H1 (cell line): ENCODE results near the gene ZNF528. TPM values are rescaled to one million over a fixed set of nuclear protein-coding genes. Genes with fewer than 3 reads are reported as not detected.

ENCODE experiments used
- BACH1 ChIP-seq: IDR thresholded peaks from 2 replicates; pipeline ENCODE4 v1.6.1; 2012; ENCODE audit warnings: low read length, improper control_type of control experiment
- BCL11A ChIP-seq, 2 experiments: IDR thresholded peaks; one replicate each; pipeline ENCODE4 v1.6.1; 2011; ENCODE audit warnings: low read depth in 2 of 2, low read length in 2 of 2, mild to moderate bottlenecking in 2 of 2
- CBX5 ChIP-seq: fragments of 300-800, 300-1000 bp; sonication (generic); IDR thresholded peaks from 2 replicates; pipeline ENCODE4 v1.7.1; 2016; ENCODE audit warnings: antibody characterized with exemption, low read length, low read depth
- CEBPB ChIP-seq: IDR thresholded peaks from 2 replicates; pipeline ENCODE4 v1.6.1; 2012; ENCODE audit warnings: low read depth, low read length
- CHD1 ChIP-seq: IDR thresholded peaks from 2 replicates; pipeline ENCODE4 v1.6.1; 2012; ENCODE audit warnings: low read depth, low read length, improper control_type of control experiment
- CHD2 ChIP-seq: IDR thresholded peaks from 2 replicates; pipeline ENCODE4 v1.6.1; 2012; ENCODE audit warnings: low read length, improper control_type of control experiment
- CTBP2 ChIP-seq: IDR thresholded peaks from 2 replicates; pipeline ENCODE4 v1.7.0; 2011; ENCODE audit warnings: borderline replicate concordance, mild to moderate bottlenecking, moderate library complexity, mixed read lengths, low read length; ENCODE audit not compliant: insufficient read depth, insufficient read length
- EGR1 ChIP-seq: IDR thresholded peaks from 2 replicates; pipeline ENCODE4 v1.6.1; 2011; ENCODE audit warnings: low read depth, low read length, borderline replicate concordance
- GABPA ChIP-seq: IDR thresholded peaks from 2 replicates; pipeline ENCODE4 v1.6.1; 2011; ENCODE audit warnings: mild to moderate bottlenecking, low read length, moderate library complexity, borderline replicate concordance; ENCODE audit not compliant: insufficient read depth
- HDAC6 ChIP-seq: IDR thresholded peaks from one replicate; pipeline ENCODE4 v1.7.1; 2012; ENCODE audit warnings: low read depth, mild to moderate bottlenecking, inconsistent platforms, low read length, moderate library complexity
- KDM4A ChIP-seq: IDR thresholded peaks from one replicate; pipeline ENCODE4 v1.7.1; 2012; ENCODE audit warnings: low read depth, mild to moderate bottlenecking, moderate library complexity, low read length, inconsistent platforms; ENCODE audit not compliant: severe bottlenecking
- SP2 ChIP-seq: IDR thresholded peaks from 2 replicates; pipeline ENCODE4 v1.6.1; 2012; ENCODE audit warnings: mild to moderate bottlenecking, low read length, inconsistent platforms
- SRF ChIP-seq: IDR thresholded peaks from 2 replicates; pipeline ENCODE4 v1.6.1; 2011; ENCODE audit warnings: mild to moderate bottlenecking, low read depth, low read length, moderate library complexity
- TCF12 ChIP-seq: IDR thresholded peaks from 2 replicates; pipeline ENCODE4 v1.6.1; 2011; ENCODE audit warnings: low read depth, mild to moderate bottlenecking, low read length
- TEAD4 ChIP-seq: IDR thresholded peaks from 2 replicates; pipeline ENCODE4 v1.6.1; 2012; ENCODE audit warnings: low read depth, low read length, inconsistent platforms, mixed read lengths
- ZNF274 ChIP-seq: IDR thresholded peaks from 2 replicates; pipeline ENCODE4 v1.7.0; 2012; ENCODE audit warnings: low read length, borderline replicate concordance; ENCODE audit errors: extremely low read depth
- polyA plus RNA-seq, 7 experiments: library from polyadenylated mRNA; depleted of rRNA in 3 of 7; stranded (reverse) in 5 of 7; unstranded in 2 of 7; fragments of >200 nt in 5 of 7; fragments of 200-250 nt in 2 of 7; gene quantifications; 1 replicate in 5 of 7; 2 replicates in 1 of 7; 4 replicates in 1 of 7; pipeline versions ENCODE4 v1.2.1 to v1.2.3, GENCODE V29; 2011 to 2013; ENCODE audit warnings: missing spikeins in 2 of 7, mixed read lengths in 2 of 7
- total RNA-seq: library from RNA; stranded (reverse); fragmentation: NEBNext Ultra II Directional; extraction: Animal tissue kit (Norgen Biotek cat#: 25700); gene quantifications from 2 replicates; pipeline ENCODE4 v1.2.1, GENCODE V29; 2021
- TF ChIP-seq, protein P1 (sequence below): IDR thresholded peaks from 2 replicates; pipeline ENCODE4 v1.6.1; 2012; ENCODE audit warnings: inconsistent platforms

The ZNF528 gene
- total and polyA plus RNA-seq, 2 of the 8 experiments (the other 6 are each of a cell fraction or from before 2014, with no cell fraction given): 0.58 to 4.2 TPM

DNA sequence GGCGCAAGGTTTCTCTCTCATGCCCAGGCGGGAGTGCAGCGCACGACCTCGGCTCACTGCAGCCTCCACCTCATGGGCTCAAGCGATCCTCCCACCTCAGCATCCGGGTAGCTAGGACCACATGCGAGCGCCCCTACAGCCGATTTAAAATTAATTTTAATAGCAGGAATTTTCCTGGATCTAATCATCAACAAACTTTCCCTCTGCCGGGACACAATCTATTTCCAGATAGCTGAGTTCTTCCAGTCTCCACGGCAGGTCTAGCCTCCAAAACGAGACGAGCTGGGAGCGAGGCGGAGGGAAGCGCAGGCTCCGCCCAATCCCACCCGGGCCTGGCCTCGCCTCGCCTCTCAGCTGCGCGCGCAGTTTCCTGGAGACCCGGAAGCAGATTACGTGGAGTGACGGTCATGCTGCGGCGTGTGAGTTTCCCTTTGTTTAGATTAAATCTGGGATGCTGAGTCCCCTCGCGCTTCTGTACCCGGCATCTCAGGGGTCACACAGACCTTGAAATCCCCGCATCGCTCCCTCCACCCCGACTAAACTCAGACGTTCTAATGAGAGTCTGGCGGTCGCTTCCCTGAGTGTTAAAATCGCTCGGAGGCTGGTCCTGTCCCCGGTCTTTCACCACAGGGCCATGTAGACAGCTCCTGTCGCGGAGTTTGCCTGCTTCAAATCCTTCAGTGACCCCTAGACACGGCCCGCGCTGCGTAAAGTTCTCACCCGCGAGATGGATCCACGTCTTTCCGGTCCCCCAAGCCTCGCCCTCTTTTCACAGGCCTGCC, 27.9 kb upstream of the ZNF528 start, which contains the start of gene ZNF880 (continued):
- no peak for TF ChIP-seq EGR1
- TF ChIP-seq SRF: no peak
- TF ChIP-seq CHD1: no peak
- TF ChIP-seq CTBP2: no peak
- no peak for TF ChIP-seq BACH1
- TF ChIP-seq TEAD4: no peak
- no peak for TF ChIP-seq CHD2
- TF ChIP-seq KDM4A: peak; percentile 82
- no peak for TF ChIP-seq CEBPB
- no peak for TF ChIP-seq ZNF274
- no peak for TF ChIP-seq CBX5
- no peak for TF ChIP-seq HDAC6
- no peak for TF ChIP-seq SP2
- no peak for TF ChIP-seq BCL11A (IDR thresholded peaks at IDR 0.05; ENCODE audit: low read depth in 2 of 2, low read length in 2 of 2)
- no peak for TF ChIP-seq TCF12
- TF ChIP-seq, protein P1, sequence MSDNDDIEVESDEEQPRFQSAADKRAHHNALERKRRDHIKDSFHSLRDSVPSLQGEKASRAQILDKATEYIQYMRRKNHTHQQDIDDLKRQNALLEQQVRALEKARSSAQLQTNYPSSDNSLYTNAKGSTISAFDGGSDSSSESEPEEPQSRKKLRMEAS: peak; percentile 81
- TF ChIP-seq GABPA: no peak
